T-cell (primary cell): ENCODE data around the gene SFPQ. TPM values are rescaled to one million over a fixed set of nuclear protein-coding genes. Genes with fewer than 3 reads are reported as not detected.

Source experiments
- ATAC-seq, 4 experiments: fragments of 200-7000 bp in 3 of 4; fragments of 150-1000 bp in 1 of 4; cut with Tn5 transposase; replicated peaks in 1 of 4; 1 replicate in 3 of 4; 2 replicates in 1 of 4; pipeline ENCODE4 v1.10.0; 2021; ENCODE audit warnings: moderate library complexity in 3 of 4, mild to moderate bottlenecking in 2 of 4, moderate number of reproducible peaks in 1 of 4
- CTCF ChIA-PET, 2 donors: fragments of 300-600 bp; sonication (Branson Sonifier 250); formaldehyde crosslinking; loops; one replicate each; lab custom pipeline; 2022; ENCODE audit warnings: antibody characterized with exemption in 2 of 2; lab: Charles Lee
- POLR2A ChIA-PET, 2 donors: fragments of 300-600 bp; sonication (Branson Sonifier 250); formaldehyde crosslinking; loops; one replicate each; lab custom pipeline; 2022; ENCODE audit warnings: antibody characterized with exemption in 2 of 2; lab: Charles Lee
- DNase-seq, 35 experiments: peaks; one replicate each; pipeline versions ENCODE4 v3.0.0 to v3.0.0-alpha.2; 2013 to 2023
- H3K27ac ChIP-seq: one replicate; pipeline ENCODE4 v1.5.1; 2013; ENCODE audit warnings: low read length
- H3K27me3 ChIP-seq, 2 experiments: replicated peaks in 1 of 2; 1 replicate in 1 of 2; 2 replicates in 1 of 2; pipeline versions ENCODE4 v1.6.1 to v1.7.0; 2013; ENCODE audit warnings: low read length in 1 of 2, mixed read lengths in 1 of 2; ENCODE audit not compliant: control insufficient read depth in 2 of 2, insufficient read depth in 2 of 2; ENCODE audit errors: extremely low read depth in 1 of 2
- H3K36me3 ChIP-seq, 2 donors: 1 replicate in 1 of 2; 2 replicates in 1 of 2; pipeline versions ENCODE4 v1.6.1 to v1.7.0; 2013; ENCODE audit warnings: low read length in 1 of 2; ENCODE audit not compliant: control insufficient read depth in 2 of 2, insufficient read depth in 1 of 2; ENCODE audit errors: extremely low read depth in 1 of 2
- H3K4me1 ChIP-seq, 2 experiments: 1 replicate in 1 of 2; 2 replicates in 1 of 2; pipeline versions ENCODE4 v1.6.1 to v1.7.0; 2013; ENCODE audit warnings: low read length in 2 of 2, mixed read lengths in 1 of 2; ENCODE audit not compliant: insufficient read depth in 2 of 2, control insufficient read depth in 1 of 2; ENCODE audit errors: extremely low read depth in 1 of 2
- H3K4me3 ChIP-seq, 2 donors: 1 replicate in 1 of 2; 2 replicates in 1 of 2; pipeline versions ENCODE4 v1.5.1 to v1.7.0; 2013; ENCODE audit warnings: mild to moderate bottlenecking in 2 of 2, low read length in 1 of 2, moderate library complexity in 1 of 2; ENCODE audit not compliant: control insufficient read depth in 1 of 2; ENCODE audit errors: extremely low read depth in 1 of 2
- H3K9me3 ChIP-seq: 2 replicates; pipeline ENCODE4 v1.7.0; 2013
- H3K27ac Mint-ChIP-seq, 2 donors: one replicate each; pipeline ENCODE4 v1.8.0; 2020 to 2021; ENCODE audit warnings: mild to moderate bottlenecking in 2 of 2, mixed read lengths in 2 of 2
- H3K27me3 Mint-ChIP-seq, 2 donors: one replicate each; pipeline ENCODE4 v1.8.0; 2021 to 2022; ENCODE audit warnings: mixed read lengths in 2 of 2
- H3K36me3 Mint-ChIP-seq: one replicate; pipeline ENCODE4 v1.8.0; 2021; ENCODE audit warnings: mixed read lengths
- H3K4me1 Mint-ChIP-seq, 3 donors: one replicate each; pipeline ENCODE4 v1.8.0; 2020 to 2022; ENCODE audit warnings: mixed read lengths in 3 of 3, mild to moderate bottlenecking in 1 of 3
- H3K4me3 Mint-ChIP-seq, 3 donors: one replicate each; pipeline ENCODE4 v1.8.0; 2020 to 2022; ENCODE audit warnings: mild to moderate bottlenecking in 3 of 3, mixed read lengths in 3 of 3, moderate library complexity in 3 of 3
- H3K9me3 Mint-ChIP-seq, 3 donors: one replicate each; pipeline ENCODE4 v1.8.0; 2020 to 2022; ENCODE audit warnings: mixed read lengths in 3 of 3
- WGBS: methylation state at CpG from one replicate; pipeline ENCODE4 v1.1.5; 2013; ENCODE audit warnings: missing lambda C conversion rate; ENCODE audit not compliant: insufficient coverage; 5-methylcytosine and 5-hydroxymethylcytosine counted together
- total RNA-seq, 35 experiments: library from RNA in 6 of 35; stranded (reverse) in 6 of 35; fragments of 120-200 nt in 1 of 35; gene quantifications; one replicate each; pipeline versions ENCODE4 v1.2.1 to v1.2.4 and lab custom pipeline; 2013 to 2026

The SFPQ gene
- total RNA-seq, 5 donors from 2014 or later (not counting 1 experiment from before 2014, with no cell fraction given): 287 to 589 (median 319) TPM

- H3K27ac Mint-ChIP-seq: no peak overlapping the region
- no peak overlapping the region for H3K4me3 ChIP-seq
- no peak for ATAC-seq
- ChIA-PET POLR2A (interaction anchor here (0.5 kb wide), 2 partner anchors 24 to 449 kb away, joined by 3 to 6 read pairs; no protein-coding TSS in a partner anchor), CTCF (interaction anchor here (0.6 to 1.2 kb wide), 5 partner anchors 8 to 1912 kb away, joined by 3 to 5 read pairs (median 4); no protein-coding TSS in a partner anchor)
- H3K9me3 ChIP-seq: no peaks in the 10 kb centered on the region
- no peaks in the 10 kb centered on the region for H3K36me3 Mint-ChIP-seq
- no peaks in the 10 kb centered on the region for H3K4me1 ChIP-seq
- H3K4me3 Mint-ChIP-seq: no peak overlapping the region
- H3K36me3 ChIP-seq: no peaks in the 10 kb centered on the region
- peaks cover 0 to 3% of the 10 kb centered on the region in 2 experiments for H3K27me3 ChIP-seq
- DNase-seq: no peak
- WGBS: no CpG with 5 or more reads among the region's 4 CpGs
- no peaks in the 10 kb centered on the region for H3K4me1 Mint-ChIP-seq
- H3K9me3 Mint-ChIP-seq: no peaks in the 10 kb centered on the region
- H3K27ac ChIP-seq: no peak overlapping the region
- peaks cover 0 to 4% of the 10 kb centered on the region in 2 donors for H3K27me3 Mint-ChIP-seq
These were observed 30.2 kb upstream of the SFPQ start for GRCh38 chr1:35223084-35223630.

DNA sequence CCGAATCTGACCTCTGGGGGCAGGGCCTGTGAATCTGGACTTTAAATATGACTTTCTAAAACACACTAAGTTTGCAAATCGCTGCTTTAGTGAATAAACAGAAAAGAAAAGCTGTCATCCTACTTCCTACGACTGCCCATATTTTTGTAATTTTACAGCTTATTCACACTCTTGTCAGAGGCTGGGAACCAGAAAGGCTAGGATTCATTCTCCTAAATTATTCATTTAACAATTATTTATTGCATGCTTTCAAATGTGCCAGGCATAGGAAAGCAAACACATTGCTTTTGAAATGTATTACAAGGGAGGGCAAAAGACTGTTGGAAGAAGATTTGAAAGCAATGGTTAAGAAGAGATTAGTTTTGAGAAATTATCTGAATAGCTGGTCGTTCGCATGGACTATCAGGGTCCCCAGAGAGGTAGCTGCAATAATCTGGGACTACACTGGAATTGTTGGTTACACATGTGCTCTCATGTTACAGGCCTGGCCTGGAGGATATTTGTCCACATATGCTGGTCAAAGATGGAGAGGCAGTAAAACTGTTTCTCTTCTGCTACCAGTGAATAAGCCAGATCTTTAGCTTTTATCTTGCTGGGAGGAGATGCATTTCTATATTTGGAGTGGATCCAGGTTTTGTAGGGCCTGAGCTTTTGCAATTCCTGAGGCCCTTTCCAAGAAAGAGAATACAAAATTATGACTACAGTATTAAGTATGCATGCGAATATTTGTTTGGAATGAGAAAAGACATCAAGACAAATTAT is 29.6 kb upstream of the SFPQ start:
- peaks cover 0 to 4% of the 10 kb centered on the region in 2 donors for H3K27me3 Mint-ChIP-seq
- H3K27me3 ChIP-seq: no peaks in the 10 kb centered on the region
- ATAC-seq (no peak), DNase-seq (no peak)
- H3K36me3 Mint-ChIP-seq: no peaks in the 10 kb centered on the region
- no peaks in the 10 kb centered on the region for H3K4me1 ChIP-seq
- H3K4me3 ChIP-seq: no peak overlapping the region
- H3K4me1 Mint-ChIP-seq: no peaks in the 10 kb centered on the region
- no peaks in the 10 kb centered on the region for H3K36me3 ChIP-seq
- WGBS: 87% methylated on average over 5 of the region's 6 CpGs
- ChIA-PET POLR2A (interaction anchor here (0.5 kb wide), 2 partner anchors 23 to 450 kb away, joined by 3 to 6 read pairs; no protein-coding TSS in a partner anchor), CTCF (interaction anchor here (0.6 to 1.2 kb wide), 3 partner anchors 9 to 24 kb away, joined by 3 to 4 read pairs (median 3); no protein-coding TSS in a partner anchor)
- H3K27ac Mint-ChIP-seq: no peak overlapping the region
- H3K9me3 ChIP-seq: no peaks in the 10 kb centered on the region
- no peak overlapping the region for H3K27ac ChIP-seq
- H3K4me3 Mint-ChIP-seq: no peak overlapping the region
- H3K9me3 Mint-ChIP-seq: no peaks in the 10 kb centered on the region

GRCh38 chr1:35220976-35221375 is 28.0 kb upstream of the SFPQ start:
- Mint-ChIP-seq H3K36me3 (no peaks in the 10 kb centered on the region), H3K4me3 (no peak overlapping the region), H3K4me1 (no peaks in the 10 kb centered on the region), H3K27ac (no peak overlapping the region), H3K27me3 (no peaks in the 10 kb centered on the region), H3K9me3 (no peaks in the 10 kb centered on the region)
- no peaks in the 10 kb centered on the region for H3K4me1 ChIP-seq
- no peak overlapping the region for H3K27ac ChIP-seq
- no peaks in the 10 kb centered on the region for H3K36me3 ChIP-seq
- no peak overlapping the region for H3K4me3 ChIP-seq
- peak in 10 of 35 experiments; percentile 1 to 50 (median 4) for DNase-seq
- WGBS: 0% methylated on average over 1 of the region's 2 CpGs
- POLR2A ChIA-PET: no interaction called here
- peak; percentile 58 to 63 (median 62) for ATAC-seq
- H3K9me3 ChIP-seq: no peaks in the 10 kb centered on the region
- no peaks in the 10 kb centered on the region for H3K27me3 ChIP-seq
- CTCF ChIA-PET: no interaction called here

- Histone ChIP-seq H3K36me3 (no peaks in the 10 kb centered on the region), H3K4me1 (no peaks in the 10 kb centered on the region), H3K9me3 (no peaks in the 10 kb centered on the region), H3K4me3 (no peak overlapping the region), H3K27me3 (no peaks in the 10 kb centered on the region), H3K27ac (no peak overlapping the region)
- H3K4me1 Mint-ChIP-seq: peaks cover 0 to 4% (median 0%) of the 10 kb centered on the region in 3 donors
- ATAC-seq: no peak
- WGBS: no CpG with 5 or more reads among the region's 3 CpGs
- H3K27me3 Mint-ChIP-seq: no peaks in the 10 kb centered on the region
- no peak overlapping the region for H3K27ac Mint-ChIP-seq
- ChIA-PET POLR2A (no interaction called here), CTCF (interaction anchor here in 1 of 2 donors (0.5 kb wide), 1 partner anchor 1029 kb away, joined by 5 read pairs; no protein-coding TSS in a partner anchor)
- no peaks in the 10 kb centered on the region for H3K9me3 Mint-ChIP-seq
- H3K4me3 Mint-ChIP-seq: no peak overlapping the region
- DNase-seq: no peak
- no peaks in the 10 kb centered on the region for H3K36me3 Mint-ChIP-seq
These were observed 22.4 kb upstream of the SFPQ start for GRCh38 chr1:35215346-35215745.

DNA sequence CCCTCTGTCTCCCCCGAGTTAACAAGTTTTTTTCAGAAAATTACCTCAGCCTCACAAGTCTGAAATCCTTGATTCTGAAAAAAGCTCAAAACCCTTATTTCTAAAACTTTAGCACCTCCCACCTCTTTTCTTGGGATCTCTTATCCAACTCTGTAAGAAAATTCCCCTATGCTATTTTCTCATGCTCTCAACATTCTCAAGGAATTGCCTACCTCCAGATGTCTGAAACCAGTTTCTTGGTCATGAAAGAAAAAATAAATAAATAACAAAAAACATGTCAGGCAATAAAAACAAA is 18.1 kb upstream of the SFPQ start:
- no peak overlapping the region for H3K27ac Mint-ChIP-seq
- H3K27me3 Mint-ChIP-seq: no peaks in the 10 kb centered on the region
- Histone ChIP-seq H3K27me3 (no peaks in the 10 kb centered on the region), H3K9me3 (no peaks in the 10 kb centered on the region), H3K27ac (no peak overlapping the region), H3K36me3 (no peaks in the 10 kb centered on the region), H3K4me3 (no peak overlapping the region), H3K4me1 (no peaks in the 10 kb centered on the region)
- WGBS: 80% methylated on average over 1 of the region's 1 CpG
- no peak for DNase-seq
- no peak for ATAC-seq
- no peak overlapping the region for H3K4me3 Mint-ChIP-seq
- CTCF ChIA-PET: interaction anchor here in 1 of 2 donors (0.7 kb wide), 1 partner anchor 12 kb away, joined by 5 read pairs; no protein-coding TSS in a partner anchor
- H3K9me3 Mint-ChIP-seq: no peaks in the 10 kb centered on the region
- H3K4me1 Mint-ChIP-seq: peaks cover 0 to 4% (median 0%) of the 10 kb centered on the region in 3 donors
- H3K36me3 Mint-ChIP-seq: no peaks in the 10 kb centered on the region
- POLR2A ChIA-PET: interaction anchor here (0.7 kb wide), 2 partner anchors 90 to 542 kb away, joined by 4 to 11 read pairs; no protein-coding TSS in a partner anchor

- Mint-ChIP-seq H3K36me3 (no peaks in the 10 kb centered on the region), H3K9me3 (no peaks in the 10 kb centered on the region), H3K27ac (no peak overlapping the region), H3K4me1 (peaks cover 0 to 4% (median 0%) of the 10 kb centered on the region in 3 donors), H3K4me3 (no peak overlapping the region), H3K27me3 (no peaks in the 10 kb centered on the region)
- ChIA-PET POLR2A (interaction anchor here in 1 of 2 donors (0.5 kb wide), 1 partner anchor 394 kb away, joined by 3 read pairs; no protein-coding TSS in a partner anchor), CTCF (no interaction called here)
- no peaks in the 10 kb centered on the region for H3K4me1 ChIP-seq
- no peaks in the 10 kb centered on the region for H3K9me3 ChIP-seq
- peaks cover 0 to 1% of the 10 kb centered on the region in 2 experiments for H3K27me3 ChIP-seq
- no peaks in the 10 kb centered on the region for H3K36me3 ChIP-seq
- H3K27ac ChIP-seq: no peak overlapping the region
- ATAC-seq (no peak), DNase-seq (no peak)
- 67% methylated on average over 14 of the region's 16 CpGs for WGBS
- no peak overlapping the region for H3K4me3 ChIP-seq
These were observed 17.6 kb upstream of the SFPQ start for GRCh38 chr1:35210321-35211119.
